HG03097 (cell line): ENCODE results near the gene FBN1.

Experiments
- ATAC-seq: cut with Tn5 transposase; IDR thresholded peaks from one replicate; pipeline ENCODE4 v1.9.1; 2021; ENCODE audit not compliant: unreplicated experiment, low FRiP score

Gene FBN1

DNA sequence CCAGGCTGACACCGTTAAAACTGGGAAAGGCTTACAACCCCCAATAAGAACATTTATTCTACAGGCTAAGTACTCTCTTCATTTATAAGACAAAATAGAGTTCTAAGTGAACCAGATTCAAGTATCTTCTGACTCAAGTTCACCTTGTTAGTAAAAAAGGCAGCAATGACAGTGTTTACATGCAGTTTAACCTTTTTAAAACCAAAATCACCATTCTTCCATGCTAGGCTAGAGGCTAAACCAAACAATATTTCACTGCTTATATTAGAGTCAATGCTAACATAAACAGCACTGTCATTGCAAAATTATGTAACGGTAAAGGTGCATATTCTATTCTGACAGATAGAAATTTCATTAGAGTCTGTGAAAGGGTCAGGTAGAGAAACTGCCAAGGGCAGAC lies 118.0 kb downstream of the FBN1 start:
- ATAC-seq: no peak

DNA sequence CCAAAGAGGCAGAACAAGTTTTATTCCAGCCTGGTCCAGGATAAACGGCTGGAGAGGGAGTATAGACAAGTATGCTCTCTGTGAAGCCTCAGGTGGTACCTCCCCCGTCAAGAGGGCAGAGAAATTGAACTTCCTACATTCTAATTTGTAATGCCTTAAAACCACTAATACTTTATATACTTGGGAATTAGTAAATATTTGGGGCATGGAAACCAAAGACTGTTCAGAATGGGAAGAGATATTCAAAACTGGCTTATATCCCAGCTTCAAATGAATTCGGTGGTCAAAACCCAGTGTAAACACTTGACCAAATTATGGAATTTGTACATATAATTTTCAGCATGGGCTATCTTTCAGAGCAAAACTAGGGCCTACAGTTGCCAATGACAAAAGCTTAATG lies 122.6 kb downstream of the FBN1 start:
- no peak for ATAC-seq

DNA sequence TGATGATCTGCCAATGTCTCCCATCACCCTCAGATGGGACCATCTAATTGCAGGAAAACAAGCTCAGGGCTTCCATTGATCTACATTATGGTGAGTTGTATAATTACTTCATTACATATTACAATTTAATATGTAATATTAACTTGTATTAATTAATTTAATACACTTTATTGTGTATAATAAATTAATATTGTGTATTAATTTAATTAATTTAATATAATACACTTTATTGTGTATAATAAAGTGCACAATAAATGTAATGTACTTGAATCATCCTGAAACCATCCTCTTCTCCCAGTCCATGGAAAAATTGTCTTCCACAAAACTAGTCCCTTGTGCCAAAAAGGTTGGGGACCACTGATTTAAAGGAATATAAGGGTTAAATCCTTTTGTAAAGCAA lies 123.4 kb downstream of the FBN1 start:
- no peak for ATAC-seq

- no peak for ATAC-seq
Observed at GRCh38 chr15:48520376-48521155, 124.9 kb downstream of the FBN1 start.

GRCh38 chr15:48516121-48516520 lies 129.4 kb downstream of the FBN1 start:
- ATAC-seq: no peak

DNA sequence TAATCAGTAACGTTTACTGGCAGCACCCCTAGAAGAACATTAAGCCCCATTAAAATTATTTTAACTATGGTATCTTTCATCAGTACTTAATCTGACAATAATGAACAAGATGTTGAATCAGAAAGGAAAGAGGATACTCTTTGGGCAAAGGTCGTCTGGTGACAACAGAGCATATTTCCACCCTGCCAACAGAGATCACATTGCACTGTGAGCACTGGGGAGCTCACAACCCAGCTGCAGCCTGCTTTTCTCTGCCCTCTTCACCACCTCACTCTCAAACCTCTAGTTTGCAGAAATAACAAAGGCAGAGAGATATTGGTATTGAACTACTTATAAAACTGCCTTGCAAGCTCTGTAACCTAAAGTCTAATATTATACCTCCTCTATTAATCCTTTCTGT lies 130.0 kb downstream of the FBN1 start:
- no peak for ATAC-seq

- ATAC-seq: no peak
Observed at GRCh38 chr15:48514103-48514816, 131.2 kb downstream of the FBN1 start.

- no peak for ATAC-seq
Observed at GRCh38 chr15:48510976-48511375, 134.5 kb downstream of the FBN1 start.

DNA sequence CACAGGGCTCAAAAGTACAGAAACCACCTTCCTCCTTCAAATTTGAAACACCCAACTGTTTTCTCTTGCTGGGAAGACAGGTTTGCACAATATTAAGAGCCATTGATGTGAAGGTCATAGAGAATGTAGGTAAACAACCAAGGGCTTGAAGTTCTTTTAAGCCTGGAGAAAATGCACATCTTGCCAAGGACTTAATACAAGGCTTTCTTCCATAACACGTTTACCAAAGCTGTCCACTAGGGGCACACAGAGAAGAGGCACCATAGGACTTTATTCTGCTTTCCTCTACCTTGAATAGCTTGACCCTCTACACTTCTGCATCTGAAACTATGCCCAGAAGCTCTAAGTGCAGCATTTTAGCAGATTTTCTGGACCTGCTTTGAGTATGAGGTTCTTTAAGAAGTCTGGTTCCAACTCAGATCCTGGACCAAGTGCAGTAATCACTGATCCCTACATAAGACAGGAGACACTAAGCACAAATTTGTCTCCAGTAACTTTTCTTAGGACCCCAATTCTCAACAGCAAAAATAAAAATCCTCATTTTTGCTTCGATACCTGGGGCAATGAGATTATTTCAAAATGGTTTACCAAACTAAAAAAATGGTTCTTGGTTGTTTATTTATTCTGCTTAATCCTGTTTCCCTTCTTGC lies 138.0 kb downstream of the FBN1 start:
- no peak for ATAC-seq

DNA sequence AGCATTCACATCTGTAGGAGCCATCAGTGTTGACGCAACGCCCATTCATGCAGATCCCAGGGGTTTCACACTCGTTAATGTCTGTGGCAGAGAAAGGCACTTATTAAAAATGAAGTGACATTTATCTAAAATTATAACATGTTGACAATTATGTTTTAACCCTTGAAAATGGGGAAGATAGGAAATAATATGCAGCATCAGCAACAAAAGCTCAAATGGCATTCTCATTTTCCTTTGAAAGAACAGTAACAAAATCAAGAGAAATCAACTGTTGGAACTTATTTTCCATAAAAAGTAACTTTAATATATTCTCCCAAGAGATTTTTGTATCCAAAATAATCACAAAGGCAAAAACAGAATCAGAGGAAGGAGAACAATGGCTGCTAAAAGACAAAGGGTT lies 140.4 kb downstream of the FBN1 start:
- no peak for ATAC-seq

- ATAC-seq: no peak
Observed at GRCh38 chr15:48501208-48501607, 144.3 kb downstream of the FBN1 start.

DNA sequence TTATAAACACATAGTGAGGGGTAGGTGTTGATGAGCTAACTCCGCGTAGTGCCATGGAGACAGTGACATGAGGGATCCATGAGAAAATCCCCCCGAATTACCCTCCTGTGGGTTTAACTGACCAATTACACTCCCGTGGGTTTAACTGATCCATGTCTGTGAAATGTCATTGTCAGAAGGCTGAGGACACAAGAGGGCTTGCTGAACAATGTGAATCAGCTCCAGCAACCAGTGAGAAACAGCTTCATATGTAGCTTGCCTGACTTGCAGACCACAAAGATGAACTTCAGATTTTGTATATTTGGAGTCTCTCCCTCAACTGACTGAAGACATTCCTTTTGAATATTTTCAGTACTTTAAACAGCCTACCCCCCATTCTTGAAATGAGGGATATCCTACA lies 144.9 kb downstream of the FBN1 start:
- no peak for ATAC-seq

DNA sequence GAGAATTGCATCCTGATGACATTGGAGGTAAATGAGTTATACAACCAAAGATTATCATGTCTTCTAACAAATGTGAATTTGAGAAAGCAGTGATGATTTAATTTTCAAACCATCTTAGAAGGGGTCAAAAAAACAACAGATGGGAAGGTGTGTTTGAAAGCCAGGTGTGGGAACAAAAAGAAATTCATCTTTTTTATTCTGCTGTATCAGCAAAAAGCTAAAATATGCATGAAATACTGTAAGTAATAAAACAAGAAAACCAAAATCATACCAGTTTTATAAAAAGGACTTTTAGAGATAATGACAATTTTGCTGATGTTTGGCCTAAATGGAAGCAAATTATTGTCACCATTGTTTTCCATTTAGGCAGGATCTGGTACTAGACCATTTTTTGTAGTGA lies 145.5 kb downstream of the FBN1 start:
- no peak for ATAC-seq

DNA sequence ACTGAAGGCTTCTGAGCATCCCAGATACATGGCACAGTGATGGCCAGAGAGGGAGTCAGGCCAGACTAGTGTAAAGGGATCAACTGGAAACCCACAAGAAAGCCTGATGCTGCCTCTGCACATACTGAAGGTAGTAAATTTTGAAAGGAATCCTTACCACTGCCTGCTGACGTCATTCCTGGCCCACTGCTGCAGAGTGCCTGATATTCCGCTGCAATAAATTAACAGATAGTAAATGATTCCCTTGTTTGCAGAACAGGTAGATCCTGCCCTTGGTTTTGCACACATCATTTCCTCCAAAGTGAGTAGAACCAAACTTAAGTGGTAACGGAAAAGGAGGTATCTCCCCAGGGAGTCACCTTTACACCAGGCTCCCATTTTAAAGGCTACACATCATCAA lies 146.7 kb downstream of the FBN1 start:
- ATAC-seq: no peak

- ATAC-seq: no peak
Observed at GRCh38 chr15:48494631-48495030, 150.9 kb downstream of the FBN1 start.

DNA sequence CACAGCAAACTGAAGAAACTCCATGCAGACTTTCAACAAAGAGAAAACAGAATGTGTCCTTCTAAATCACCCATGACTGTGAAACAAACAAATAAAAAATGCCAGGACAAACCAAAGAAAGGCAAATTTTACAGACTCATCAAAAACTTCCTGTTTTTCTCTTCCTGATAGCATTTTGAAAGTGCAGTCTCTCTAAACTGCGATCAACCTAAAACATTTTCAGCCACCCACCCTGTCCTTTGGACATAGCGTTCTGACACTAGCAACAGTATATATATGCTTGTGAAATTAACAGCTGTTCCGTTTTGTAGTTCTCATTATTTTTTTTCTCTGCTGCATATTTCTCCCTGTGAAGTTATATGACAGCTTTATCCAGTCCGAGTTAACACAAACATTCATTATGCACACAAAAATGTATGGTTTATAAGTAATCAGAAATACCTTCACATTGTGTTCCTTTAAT lies 151.7 kb downstream of the FBN1 start:
- ATAC-seq: no peak

- no peak for ATAC-seq
Observed at GRCh38 chr15:48493084-48493762, 152.3 kb downstream of the FBN1 start.

DNA sequence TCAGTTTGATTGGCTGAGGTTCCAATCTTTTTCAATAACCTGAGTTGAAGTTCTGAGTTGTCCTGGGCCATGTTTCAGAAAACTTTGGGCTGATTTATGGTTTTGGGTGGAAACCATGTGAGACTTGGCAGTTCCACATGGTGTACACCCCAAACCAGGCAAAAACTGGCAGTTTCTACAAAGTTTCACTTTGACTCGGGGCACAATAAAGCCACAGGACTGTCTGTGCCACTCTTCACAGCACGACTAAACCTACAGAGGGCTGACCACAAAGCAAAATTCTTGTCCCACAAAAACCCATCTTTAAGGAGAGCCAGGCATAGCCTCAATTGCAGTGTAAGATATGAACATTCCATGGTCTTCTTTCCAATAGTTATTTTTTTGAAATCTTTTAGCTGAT lies 159.3 kb downstream of the FBN1 start:
- no peak for ATAC-seq

GRCh38 chr15:48481802-48482201 lies 163.7 kb downstream of the FBN1 start:
- ATAC-seq: no peak

DNA sequence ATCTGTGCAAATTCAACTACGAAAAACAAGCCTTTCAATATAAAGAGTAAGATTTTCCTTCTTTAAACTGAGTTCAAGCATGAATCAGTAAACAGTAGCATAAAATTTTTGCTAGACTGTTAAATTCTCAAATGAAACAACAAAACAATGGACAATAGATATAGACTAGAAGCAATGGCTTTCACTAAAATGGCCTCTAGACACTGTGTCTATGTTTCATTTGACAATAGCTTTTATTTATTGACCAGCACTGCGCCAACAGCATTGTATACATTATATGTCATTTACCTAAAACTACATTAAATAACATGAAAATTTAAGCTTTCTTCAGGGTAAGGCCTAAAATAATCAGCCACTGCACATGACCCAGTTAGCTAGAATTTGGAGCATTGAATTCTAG lies 165.8 kb downstream of the FBN1 start:
- no peak for ATAC-seq

GRCh38 chr15:48478581-48478980 lies 166.9 kb downstream of the FBN1 start:
- ATAC-seq: no peak
